Suprapubic skin (tissue), 3 donors: ENCODE data around the gene CCL5.

Source experiments
- POLR2A ChIP-seq, 2 donors: fragments of 450-650 bp; IDR thresholded peaks; one replicate each; pipeline ENCODE4 v1.6.1; 2017; ENCODE audit warnings: antibody characterized with exemption in 2 of 2, mild to moderate bottlenecking in 2 of 2, moderate library complexity in 2 of 2
- TF ChIP-seq, protein P1 (sequence below), 2 donors: fragments of 200-600 bp in 1 of 2; fragments of 450-650 bp in 1 of 2; sonication (generic) in 1 of 2; IDR thresholded peaks; one replicate each; pipeline ENCODE4 v1.5.1; 2016 to 2019; ENCODE audit warnings: antibody characterized with exemption in 2 of 2, mild to moderate bottlenecking in 1 of 2, moderate library complexity in 1 of 2

DNA sequence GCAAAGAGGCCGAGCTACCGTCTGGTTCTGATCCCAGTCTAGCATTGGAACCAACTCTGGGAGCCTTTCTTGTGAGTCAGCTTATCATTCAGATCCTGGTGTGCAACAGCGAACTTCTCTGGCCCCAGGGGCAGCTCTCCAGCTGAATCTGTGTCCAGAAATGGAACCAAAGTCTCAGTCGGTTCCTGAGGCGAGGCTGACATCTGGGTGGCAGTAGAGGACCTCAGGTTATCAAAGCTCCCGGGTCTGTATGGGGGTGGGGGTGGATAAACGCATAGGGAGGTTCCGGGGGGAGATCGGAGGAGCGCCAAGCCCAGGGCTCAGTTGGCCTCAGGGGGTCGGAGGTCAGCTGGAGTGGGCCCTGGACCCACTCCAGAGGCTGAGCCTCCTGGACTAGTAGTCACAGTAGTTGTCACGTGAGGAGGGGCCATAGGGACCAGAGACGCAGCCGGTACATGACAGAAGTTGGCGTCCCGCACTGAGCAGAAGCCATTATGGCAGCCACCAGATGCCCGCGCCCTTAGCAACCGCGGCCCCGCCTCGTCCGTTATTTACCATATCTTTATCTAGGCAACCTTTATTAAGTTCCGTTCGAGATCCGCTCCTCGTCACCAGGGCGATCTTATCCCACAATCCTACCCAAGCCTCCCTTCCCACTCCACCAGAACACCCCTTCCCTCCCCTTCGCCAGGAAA is 37.5 kb upstream of the CCL5 start:
- TF ChIP-seq, protein P1, sequence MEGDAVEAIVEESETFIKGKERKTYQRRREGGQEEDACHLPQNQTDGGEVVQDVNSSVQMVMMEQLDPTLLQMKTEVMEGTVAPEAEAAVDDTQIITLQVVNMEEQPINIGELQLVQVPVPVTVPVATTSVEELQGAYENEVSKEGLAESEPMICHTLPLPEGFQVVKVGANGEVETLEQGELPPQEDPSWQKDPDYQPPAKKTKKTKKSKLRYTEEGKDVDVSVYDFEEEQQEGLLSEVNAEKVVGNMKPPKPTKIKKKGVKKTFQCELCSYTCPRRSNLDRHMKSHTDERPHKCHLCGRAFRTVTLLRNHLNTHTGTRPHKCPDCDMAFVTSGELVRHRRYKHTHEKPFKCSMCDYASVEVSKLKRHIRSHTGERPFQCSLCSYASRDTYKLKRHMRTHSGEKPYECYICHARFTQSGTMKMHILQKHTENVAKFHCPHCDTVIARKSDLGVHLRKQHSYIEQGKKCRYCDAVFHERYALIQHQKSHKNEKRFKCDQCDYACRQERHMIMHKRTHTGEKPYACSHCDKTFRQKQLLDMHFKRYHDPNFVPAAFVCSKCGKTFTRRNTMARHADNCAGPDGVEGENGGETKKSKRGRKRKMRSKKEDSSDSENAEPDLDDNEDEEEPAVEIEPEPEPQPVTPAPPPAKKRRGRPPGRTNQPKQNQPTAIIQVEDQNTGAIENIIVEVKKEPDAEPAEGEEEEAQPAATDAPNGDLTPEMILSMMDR (IDR thresholded peaks at IDR 0.05), result no peak
- no peak for TF ChIP-seq POLR2A (IDR thresholded peaks at IDR 0.05)
